H1 (cell line): Measurements from ENCODE around the gene HDAC9. TPM values are rescaled to one million over a fixed set of nuclear protein-coding genes. Genes with fewer than 3 reads are reported as not detected.

Source experiments
- CTCF ChIA-PET: fragments of 300-600 bp; sonication (Branson Sonifier 250); formaldehyde crosslinking; loops from one replicate; lab custom pipeline; 2021; ENCODE audit not compliant: partially characterized antibody; lab: Charles Lee
- POLR2A ChIA-PET: fragments of 300-600 bp; sonication (Branson Sonifier 250); formaldehyde crosslinking; loops from one replicate; lab custom pipeline; 2021; ENCODE audit warnings: inconsistent platforms; ENCODE audit not compliant: partially characterized antibody; lab: Charles Lee
- DNase-seq, 2 experiments: peaks; one replicate each; pipeline versions ENCODE4 v3.0.0 to v3.0.0-alpha.2; 2010 to 2022; ENCODE audit warnings: low spot score in 2 of 2, low read depth in 1 of 2, mixed read lengths in 1 of 2
- FAIRE-seq: peaks from 2 replicates; lab custom pipeline; 2011; peaks lifted over from hg19 to GRCh38; lab: Jason Lieb, UNC
- H2AFZ ChIP-seq: 2 replicates; pipeline ENCODE4 v1.8.1; 2012; ENCODE audit warnings: low read length, inconsistent platforms
- H2AK5ac ChIP-seq: 2 replicates; pipeline ENCODE4 v1.6.1; 2013; ENCODE audit warnings: low read depth, low read length
- H2BK120ac ChIP-seq: replicated peaks from 2 replicates; pipeline ENCODE3; 2013; ENCODE audit warnings: low read depth, low read length, inconsistent platforms
- H2BK12ac ChIP-seq: 2 replicates; pipeline ENCODE4 v1.6.1; 2013; ENCODE audit warnings: low read depth, low read length
- H2BK15ac ChIP-seq: 2 replicates; pipeline ENCODE4 v1.6.1; 2013; ENCODE audit warnings: low read length
- H2BK20ac ChIP-seq: 2 replicates; pipeline ENCODE4 v1.6.1; 2013; ENCODE audit warnings: low read length
- H2BK5ac ChIP-seq: 2 replicates; pipeline ENCODE4 v1.6.1; 2013; ENCODE audit warnings: low read depth, low read length
- H3K14ac ChIP-seq: 2 replicates; pipeline ENCODE4 v1.6.1; 2013; ENCODE audit warnings: inconsistent platforms; ENCODE audit not compliant: insufficient read length
- H3K18ac ChIP-seq: 2 replicates; pipeline ENCODE4 v1.6.1; 2013; ENCODE audit warnings: low read length; ENCODE audit errors: extremely low read depth
- H3K23ac ChIP-seq: 2 replicates; pipeline ENCODE4 v1.6.1; 2013; ENCODE audit warnings: inconsistent platforms; ENCODE audit not compliant: insufficient read length
- H3K23me2 ChIP-seq: 2 replicates; pipeline ENCODE4 v1.6.1; 2013; ENCODE audit warnings: low read depth, low read length
- H3K27ac ChIP-seq: 2 replicates; pipeline ENCODE4 v1.6.1; 2011; ENCODE audit warnings: low read depth, low read length, inconsistent platforms
- H3K27me3 ChIP-seq, 4 experiments: replicated peaks in 1 of 4; 1 replicate in 1 of 4; 2 replicates in 3 of 4; pipeline versions ENCODE4 v1.6.1 to v1.8.1; 2011 to 2013; ENCODE audit warnings: low read length in 3 of 4, mild to moderate bottlenecking in 3 of 4, inconsistent platforms in 2 of 4, mixed read lengths in 2 of 4, moderate library complexity in 1 of 4; ENCODE audit not compliant: control insufficient read depth in 3 of 4, insufficient read depth in 3 of 4; ENCODE audit errors: extremely low read depth in 1 of 4
- H3K36me3 ChIP-seq, 4 experiments: 2 replicates each; pipeline versions ENCODE4 v1.6.1 to v1.8.1; 2011 to 2013; ENCODE audit warnings: mild to moderate bottlenecking in 4 of 4, low read length in 3 of 4, moderate library complexity in 2 of 4, control low read depth in 1 of 4, inconsistent platforms in 1 of 4; ENCODE audit not compliant: insufficient read depth in 4 of 4, control insufficient read depth in 2 of 4
- H3K4ac ChIP-seq: replicated peaks from 2 replicates; pipeline ENCODE3; 2013; ENCODE audit warnings: low read length, low read depth, mixed read lengths, inconsistent platforms; ENCODE audit not compliant: insufficient read length
- H3K4me1 ChIP-seq, 4 experiments: replicated peaks in 1 of 4; 1 replicate in 1 of 4; 2 replicates in 3 of 4; pipeline versions ENCODE4 v1.6.1 to v1.8.1; 2011 to 2013; ENCODE audit warnings: low read length in 3 of 4, inconsistent platforms in 2 of 4, mixed read lengths in 1 of 4; ENCODE audit not compliant: insufficient read depth in 4 of 4, control insufficient read depth in 3 of 4
- H3K4me2 ChIP-seq, 2 experiments: 2 replicates each; pipeline versions ENCODE4 v1.6.1 to v1.8.1; 2011 to 2013; ENCODE audit warnings: low read depth in 2 of 2, low read length in 2 of 2, control low read depth in 1 of 2, inconsistent platforms in 1 of 2, mild to moderate bottlenecking in 1 of 2; ENCODE audit not compliant: insufficient read depth in 1 of 2
- H3K4me3 ChIP-seq, 4 experiments: fragments of 200-600, 300-600 bp in 1 of 4; sonication (generic), shearing (Covaris generic), sonication (Bioruptor Twin) in 1 of 4; 2 replicates each; pipeline versions ENCODE4 v1.5.1 to v1.8.1; 2011 to 2016; ENCODE audit warnings: low read length in 4 of 4, low read depth in 3 of 4, control low read depth in 2 of 4, inconsistent platforms in 2 of 4, mild to moderate bottlenecking in 2 of 4, mixed read lengths in 1 of 4, moderate library complexity in 1 of 4; ENCODE audit not compliant: insufficient read depth in 2 of 4; ENCODE audit errors: extremely low read depth in 1 of 4
- H3K56ac ChIP-seq: replicated peaks from 2 replicates; pipeline ENCODE3; 2013; ENCODE audit warnings: low read depth, mild to moderate bottlenecking, mixed read lengths, low read length, inconsistent platforms; ENCODE audit not compliant: insufficient read length
- H3K79me1 ChIP-seq: 2 replicates; pipeline ENCODE4 v1.6.1; 2013; ENCODE audit warnings: low read depth, low read length, control low read depth
- H3K79me2 ChIP-seq, 2 experiments: 2 replicates each; pipeline versions ENCODE4 v1.6.1 to v1.8.1; 2012 to 2013; ENCODE audit warnings: low read length in 2 of 2, mild to moderate bottlenecking in 2 of 2, inconsistent platforms in 1 of 2; ENCODE audit not compliant: insufficient read depth in 2 of 2, control insufficient read depth in 1 of 2
- H3K9ac ChIP-seq, 4 experiments: replicated peaks in 1 of 4; 1 replicate in 1 of 4; 2 replicates in 3 of 4; pipeline versions ENCODE4 v1.6.1 to v1.8.1; 2011 to 2013; ENCODE audit warnings: low read depth in 3 of 4, low read length in 3 of 4, control low read depth in 2 of 4, mild to moderate bottlenecking in 2 of 4, moderate library complexity in 2 of 4, inconsistent platforms in 1 of 4; ENCODE audit errors: extremely low read depth in 1 of 4
- H3K9me3 ChIP-seq, 2 experiments: 2 replicates each; pipeline versions ENCODE4 v1.6.1 to v1.8.1; 2012 to 2013; ENCODE audit warnings: mild to moderate bottlenecking in 2 of 2, moderate library complexity in 2 of 2, control low read depth in 1 of 2, inconsistent platforms in 1 of 2, low read depth in 1 of 2, low read length in 1 of 2, mixed read lengths in 1 of 2; ENCODE audit not compliant: insufficient read depth in 2 of 2
- H4K20me1 ChIP-seq, 2 experiments: replicated peaks in 1 of 2; 2 replicates each; pipeline versions ENCODE3 to v1.8.1; 2011 to 2013; ENCODE audit warnings: inconsistent platforms in 2 of 2, low read length in 2 of 2, mild to moderate bottlenecking in 1 of 2; ENCODE audit not compliant: insufficient read depth in 2 of 2, control insufficient read depth in 1 of 2
- H4K5ac ChIP-seq: 2 replicates; pipeline ENCODE4 v1.6.1; 2013; ENCODE audit warnings: low read length, low read depth, mixed read lengths, inconsistent platforms; ENCODE audit not compliant: insufficient read length
- H4K8ac ChIP-seq: 2 replicates; pipeline ENCODE4 v1.8.0; 2013; ENCODE audit warnings: mild to moderate bottlenecking, moderate library complexity, low read length, inconsistent platforms; ENCODE audit not compliant: insufficient read depth; ENCODE audit errors: extremely low read depth
- H4K91ac ChIP-seq: replicated peaks from 2 replicates; pipeline ENCODE3; 2013; ENCODE audit warnings: low read length, mixed read lengths, inconsistent platforms; ENCODE audit not compliant: insufficient read length
- BRCA1 ChIP-seq: IDR thresholded peaks from 2 replicates; pipeline ENCODE4 v1.6.1; 2012; ENCODE audit warnings: low read depth, low read length, improper control_type of control experiment
- CHD1 ChIP-seq: IDR thresholded peaks from 2 replicates; pipeline ENCODE4 v1.6.1; 2012; ENCODE audit warnings: low read depth, low read length, improper control_type of control experiment
- CHD2 ChIP-seq: IDR thresholded peaks from 2 replicates; pipeline ENCODE4 v1.6.1; 2012; ENCODE audit warnings: low read length, improper control_type of control experiment
- EP300 ChIP-seq, 2 experiments: IDR thresholded peaks; 1 replicate in 1 of 2; 2 replicates in 1 of 2; pipeline ENCODE4 v1.6.1; 2011 to 2012; ENCODE audit warnings: low read depth in 2 of 2, low read length in 2 of 2, mild to moderate bottlenecking in 2 of 2, borderline replicate concordance in 1 of 2, inconsistent platforms in 1 of 2, moderate library complexity in 1 of 2
- JUND ChIP-seq: IDR thresholded peaks from 2 replicates; pipeline ENCODE4 v1.6.1; 2011; ENCODE audit warnings: mild to moderate bottlenecking, improper control_type of control experiment, low read length
- POU5F1 ChIP-seq: IDR thresholded peaks from 2 replicates; pipeline ENCODE4 v1.6.1; 2011; ENCODE audit warnings: low read depth, mild to moderate bottlenecking, low read length, moderate library complexity
- RAD21 ChIP-seq, 2 experiments: IDR thresholded peaks in 1 of 2; conservative IDR thresholded peaks in 1 of 2; 2 replicates each; pipeline ENCODE4 v1.6.1; 2011; ENCODE audit warnings: low read depth in 2 of 2, low read length in 2 of 2, improper control_type of control experiment in 1 of 2, inconsistent platforms in 1 of 2, mild to moderate bottlenecking in 1 of 2, moderate library complexity in 1 of 2
- SP2 ChIP-seq: IDR thresholded peaks from 2 replicates; pipeline ENCODE4 v1.6.1; 2012; ENCODE audit warnings: mild to moderate bottlenecking, low read length, inconsistent platforms
- TAF1 ChIP-seq: IDR thresholded peaks from 2 replicates; pipeline ENCODE4 v1.6.1; 2011; ENCODE audit warnings: mild to moderate bottlenecking, low read depth, low read length
- TBP ChIP-seq: IDR thresholded peaks from 2 replicates; pipeline ENCODE4 v1.6.1; 2011; ENCODE audit warnings: low read depth, low read length, improper control_type of control experiment
- WGBS, 2 experiments: shearing (Covaris generic) in 1 of 2; methylation state at CpG; one replicate each; pipeline versions ENCODE4 v1.1.6 to v1.1.7; 2013 to 2015; ENCODE audit warnings: low lambda C conversion rate in 2 of 2, mixed read lengths in 2 of 2, inconsistent platforms in 1 of 2, low coverage in 1 of 2, missing lambda C conversion rate in 1 of 2; ENCODE audit not compliant: insufficient replicate concordance in 2 of 2, insufficient coverage in 1 of 2, insufficient read length in 1 of 2; ENCODE audit errors: extremely low coverage in 1 of 2, missing lambda C conversion rate in 1 of 2; 5-methylcytosine and 5-hydroxymethylcytosine counted together
- polyA plus RNA-seq, 7 experiments: library from polyadenylated mRNA; depleted of rRNA in 3 of 7; stranded (reverse) in 5 of 7; unstranded in 2 of 7; fragments of >200 nt in 5 of 7; fragments of 200-250 nt in 2 of 7; gene quantifications; 1 replicate in 5 of 7; 2 replicates in 1 of 7; 4 replicates in 1 of 7; pipeline versions ENCODE4 v1.2.1 to v1.2.3, GENCODE V29; 2011 to 2013; ENCODE audit warnings: missing spikeins in 2 of 7, mixed read lengths in 2 of 7
- total RNA-seq: library from RNA; stranded (reverse); fragmentation: NEBNext Ultra II Directional; extraction: Animal tissue kit (Norgen Biotek cat#: 25700); gene quantifications from 2 replicates; pipeline ENCODE4 v1.2.1, GENCODE V29; 2021
- TF ChIP-seq, protein P1 (sequence below), 3 experiments: IDR thresholded peaks; 1 replicate in 2 of 3; 2 replicates in 1 of 3; pipeline versions ENCODE4 v1.5.1 to v1.6.1; 2011; ENCODE audit warnings: low read length in 3 of 3, mild to moderate bottlenecking in 3 of 3, inconsistent platforms in 2 of 3, low read depth in 1 of 3, moderate library complexity in 1 of 3; ENCODE audit not compliant: insufficient read depth in 1 of 3; ENCODE audit errors: control extremely low read depth in 1 of 3

The HDAC9 gene
- total and polyA plus RNA-seq, 2 of the 8 experiments (the other 6 are each of a cell fraction or from before 2014, with no cell fraction given) = 9.5 to 13.1 TPM

GRCh38 chr7:18590744-18591340 is 95.3 kb downstream of the HDAC9 start:
- ChIA-PET POLR2A (no interaction called here), CTCF (interaction anchor here (0.7 to 10.2 kb wide), 41 partner anchors 10 to 768 kb away, joined by 3 to 94 read pairs (median 4); partner anchors contain the start of gene HDAC9)
- Histone ChIP-seq H4K91ac (no peak overlapping the region), H3K23ac (no peak overlapping the region), H2BK12ac (no peak overlapping the region), H3K4ac (no peak overlapping the region), H3K4me3 (no peak overlapping the region), H3K79me2 (no peaks in the 10 kb centered on the region), H4K8ac (no peak overlapping the region), H3K79me1 (no peaks in the 10 kb centered on the region), H2AFZ (no peak overlapping the region), H3K4me2 (no peak overlapping the region), H2BK120ac (no peak overlapping the region), H2BK5ac (no peak overlapping the region), H3K9me3 (no peaks in the 10 kb centered on the region), H3K23me2 (no peaks in the 10 kb centered on the region), H3K36me3 (peaks cover 0 to 5% (median 0%) of the 10 kb centered on the region in 4 experiments; a peak in 4 of 8 replicates), H4K20me1 (peaks cover 0 to 1% of the 10 kb centered on the region in 2 experiments), H3K27me3 (no peaks in the 10 kb centered on the region), H3K4me1 (no peaks in the 10 kb centered on the region), H3K9ac (no peak overlapping the region), H2AK5ac (no peak overlapping the region), H3K14ac (no peak overlapping the region), H3K56ac (no peak overlapping the region), H2BK20ac (no peak overlapping the region), H4K5ac (no peak overlapping the region), H3K18ac (no peak overlapping the region), H2BK15ac (no peak overlapping the region), H3K27ac (no peak overlapping the region)
- no peak for DNase-seq
- 50% methylated on average over 1 of the region's 1 CpG; no CpG with 5 or more reads in 1 of the 2 experiments for WGBS, 2 experiments
- peak; percentile 57 for FAIRE-seq
- TF ChIP-seq BRCA1 (no peak), TAF1 (no peak), JUND (no peak), SP2 (no peak), EP300 (IDR thresholded peaks at IDR 0.05; ENCODE audit: borderline replicate concordance in 1 of 2, low read depth in 2 of 2, low read length in 2 of 2) (no peak), TBP (no peak), POU5F1 (no peak), CHD1 (no peak), CHD2 (no peak), RAD21 (IDR thresholded peaks at IDR 0.05 in 1 of 2, conservative IDR thresholded peaks at IDR 0.05 in 1 of 2; ENCODE audit: low read depth in 2 of 2, low read length in 2 of 2) (peak; percentile 67)
- TF ChIP-seq, protein P1, sequence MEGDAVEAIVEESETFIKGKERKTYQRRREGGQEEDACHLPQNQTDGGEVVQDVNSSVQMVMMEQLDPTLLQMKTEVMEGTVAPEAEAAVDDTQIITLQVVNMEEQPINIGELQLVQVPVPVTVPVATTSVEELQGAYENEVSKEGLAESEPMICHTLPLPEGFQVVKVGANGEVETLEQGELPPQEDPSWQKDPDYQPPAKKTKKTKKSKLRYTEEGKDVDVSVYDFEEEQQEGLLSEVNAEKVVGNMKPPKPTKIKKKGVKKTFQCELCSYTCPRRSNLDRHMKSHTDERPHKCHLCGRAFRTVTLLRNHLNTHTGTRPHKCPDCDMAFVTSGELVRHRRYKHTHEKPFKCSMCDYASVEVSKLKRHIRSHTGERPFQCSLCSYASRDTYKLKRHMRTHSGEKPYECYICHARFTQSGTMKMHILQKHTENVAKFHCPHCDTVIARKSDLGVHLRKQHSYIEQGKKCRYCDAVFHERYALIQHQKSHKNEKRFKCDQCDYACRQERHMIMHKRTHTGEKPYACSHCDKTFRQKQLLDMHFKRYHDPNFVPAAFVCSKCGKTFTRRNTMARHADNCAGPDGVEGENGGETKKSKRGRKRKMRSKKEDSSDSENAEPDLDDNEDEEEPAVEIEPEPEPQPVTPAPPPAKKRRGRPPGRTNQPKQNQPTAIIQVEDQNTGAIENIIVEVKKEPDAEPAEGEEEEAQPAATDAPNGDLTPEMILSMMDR (IDR thresholded peaks at IDR 0.05; ENCODE audit: control extremely low read depth in 1 of 3, insufficient read depth in 1 of 3, low read depth in 1 of 3, low read length in 3 of 3) = peak in 1 of 3 experiments; percentile 62; a peak in 2 of 4 replicates
